CD4-positive, alpha-beta T cell (primary cell): ENCODE results near the gene LIN7B. TPM values are rescaled to one million over a fixed set of nuclear protein-coding genes. Genes with fewer than 3 reads are reported as not detected.

Experiments used
- ATAC-seq: fragments of 200-7000 bp; cut with Tn5 transposase; one replicate; pipeline ENCODE4 v1.10.0; 2022; ENCODE audit warnings: mild to moderate bottlenecking; ENCODE audit not compliant: poor library complexity
- CTCF ChIA-PET: fragments of 350-600 bp; sonication (Branson Sonifier 250); formaldehyde crosslinking; loops from one replicate; lab custom pipeline; 2021; ENCODE audit warnings: antibody characterized with exemption, inconsistent platforms; lab: Charles Lee
- POLR2A ChIA-PET: fragments of 350-600 bp; sonication (Branson Sonifier 250); formaldehyde crosslinking; loops from one replicate; lab custom pipeline; 2021; ENCODE audit warnings: antibody characterized with exemption, inconsistent platforms; lab: Charles Lee
- DNase-seq, 14 experiments: peaks; one replicate each; pipeline ENCODE4 v3.0.0-alpha.2; 2013 to 2020; ENCODE audit warnings: mixed read lengths in 2 of 14
- H3K27ac ChIP-seq, 2 donors: one replicate each; pipeline versions ENCODE4 v1.5.1 to v1.7.0; 2013; ENCODE audit warnings: low read length in 2 of 2, low read depth in 1 of 2, mild to moderate bottlenecking in 1 of 2
- H3K27me3 ChIP-seq, 2 experiments: 1 replicate in 1 of 2; 2 replicates in 1 of 2; pipeline versions ENCODE4 v1.6.1 to v1.7.0; 2013; ENCODE audit warnings: low read length in 2 of 2, control low read depth in 1 of 2, mild to moderate bottlenecking in 1 of 2, moderate library complexity in 1 of 2; ENCODE audit not compliant: insufficient read depth in 2 of 2, control insufficient read depth in 1 of 2
- H3K36me3 ChIP-seq: one replicate; pipeline ENCODE4 v1.6.1; 2013; ENCODE audit warnings: low read length, control low read depth; ENCODE audit not compliant: insufficient read depth
- H3K4me1 ChIP-seq: one replicate; pipeline ENCODE4 v1.6.1; 2013; ENCODE audit warnings: low read length, control low read depth; ENCODE audit not compliant: insufficient read depth
- H3K4me3 ChIP-seq: one replicate; pipeline ENCODE4 v1.5.1; 2013; ENCODE audit warnings: mild to moderate bottlenecking, low read length, moderate library complexity
- H3K9me3 ChIP-seq, 2 experiments: 1 replicate in 1 of 2; 2 replicates in 1 of 2; pipeline versions ENCODE4 v1.6.1 to v1.7.0; 2013; ENCODE audit warnings: low read length in 2 of 2, mild to moderate bottlenecking in 2 of 2, control low read depth in 1 of 2, moderate library complexity in 1 of 2; ENCODE audit not compliant: control insufficient read depth in 1 of 2, insufficient read depth in 1 of 2
- H3K27ac Mint-ChIP-seq: one replicate; pipeline ENCODE4 v1.8.0; 2020; ENCODE audit warnings: mixed read lengths
- H3K27me3 Mint-ChIP-seq: one replicate; pipeline ENCODE4 v1.8.0; 2021; ENCODE audit warnings: mixed read lengths
- H3K36me3 Mint-ChIP-seq: one replicate; pipeline ENCODE4 v1.8.0; 2021; ENCODE audit warnings: low read depth, mixed read lengths
- H3K4me1 Mint-ChIP-seq: one replicate; pipeline ENCODE4 v1.8.0; 2021; ENCODE audit warnings: low read depth, mixed read lengths
- H3K4me3 Mint-ChIP-seq: one replicate; pipeline ENCODE4 v1.8.0; 2020; ENCODE audit warnings: mild to moderate bottlenecking, mixed read lengths
- H3K9me3 Mint-ChIP-seq: one replicate; pipeline ENCODE4 v1.8.0; 2020; ENCODE audit warnings: mixed read lengths
- intact Hi-C, 2 experiments: fragments of 100-400 bp; cut with DNase I in 1 of 2; cut with micrococcal nuclease in 1 of 2; formaldehyde crosslinking; loops; one replicate each; pipeline versions ENCODE4 v1.15.1 to v1.9.0; 2023 to 2025; cut with DNase I, micrococcal nuclease
- total RNA-seq, 174 experiments: library from RNA in 2 of 174; stranded (reverse) in 2 of 174; gene quantifications; one replicate each; pipeline ENCODE4 v1.2.3 and lab custom pipeline; 2021 to 2026
- TF ChIP-seq, protein P1 (sequence below): fragments of 200-600 bp; IDR thresholded peaks from one replicate; pipeline ENCODE4 v1.8.0; 2022; ENCODE audit warnings: antibody characterized with exemption, mild to moderate bottlenecking

Gene LIN7B
- total RNA-seq, 2 experiments from 2014 or later = 6.4 to 6.6 TPM

DNA sequence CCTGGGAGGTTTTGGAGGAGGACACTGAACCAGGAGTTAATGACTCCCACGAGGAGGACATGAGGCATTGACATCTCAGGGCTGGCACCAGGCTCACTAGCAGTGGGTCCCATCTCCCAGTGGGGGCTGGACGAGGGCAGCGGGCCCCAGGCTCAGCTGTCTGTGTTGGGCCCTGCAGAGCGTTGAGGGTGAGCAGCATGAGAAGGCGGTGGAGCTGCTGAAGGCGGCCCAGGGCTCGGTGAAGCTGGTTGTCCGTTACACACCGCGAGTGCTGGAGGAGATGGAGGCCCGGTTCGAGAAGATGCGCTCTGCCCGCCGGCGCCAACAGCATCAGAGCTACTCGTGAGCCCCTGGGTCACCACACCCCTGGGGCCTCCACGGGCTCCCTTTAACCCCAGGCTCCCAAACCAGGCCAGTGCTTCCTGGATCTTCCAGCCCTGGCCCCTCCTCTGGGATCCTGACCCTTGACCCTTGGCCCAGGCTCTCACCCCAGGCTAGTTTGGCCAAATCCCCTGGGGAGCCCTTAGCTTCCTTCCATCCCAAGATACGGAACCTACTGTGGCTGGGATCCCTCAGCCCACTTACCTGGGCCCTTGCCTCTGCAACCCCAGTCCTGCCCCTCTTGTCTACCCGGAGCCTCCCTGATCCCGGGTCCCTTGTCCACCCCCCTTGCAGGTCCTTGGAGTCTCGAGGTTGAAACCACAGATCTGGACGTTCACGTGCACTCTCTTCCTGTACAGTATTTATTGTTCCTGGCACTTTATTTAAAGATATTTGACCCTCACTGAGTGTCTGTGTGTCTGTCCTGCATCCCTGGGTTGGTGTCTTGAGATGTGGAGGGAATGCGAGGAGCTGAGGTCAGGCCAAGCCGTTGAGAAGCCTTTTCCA, 3.8 kb downstream of the LIN7B start:
- CTCF ChIA-PET = interaction anchor here (1.2 to 2.3 kb wide), 4 partner anchors 10 to 28 kb away, joined by 3 to 9 read pairs (median 7); no protein-coding TSS in a partner anchor
- Mint-ChIP-seq H3K27ac (peak overlapping the region; percentile 82), H3K4me3 (peak overlapping the region; percentile 92), H3K27me3 (no peaks in the 10 kb centered on the region), H3K36me3 (peaks cover 4% of the 10 kb centered on the region), H3K9me3 (no peaks in the 10 kb centered on the region), H3K4me1 (peaks cover 48% of the 10 kb centered on the region)
- no peak for ATAC-seq
- Histone ChIP-seq H3K27me3 (no peaks in the 10 kb centered on the region), H3K36me3 (no peaks in the 10 kb centered on the region), H3K4me3 (peak overlapping the region; percentile 69), H3K27ac (peak overlapping the region; percentile 89 to 92), H3K4me1 (peaks cover 52% of the 10 kb centered on the region), H3K9me3 (no peaks in the 10 kb centered on the region)
- intact Hi-C loops = loop anchor here in 1 of 2 experiments (5.0 to 10.0 kb wide), 2 partner anchors 481 to 643 kb away; partner anchors contain the start of gene DBP
- TF ChIP-seq, protein P1, sequence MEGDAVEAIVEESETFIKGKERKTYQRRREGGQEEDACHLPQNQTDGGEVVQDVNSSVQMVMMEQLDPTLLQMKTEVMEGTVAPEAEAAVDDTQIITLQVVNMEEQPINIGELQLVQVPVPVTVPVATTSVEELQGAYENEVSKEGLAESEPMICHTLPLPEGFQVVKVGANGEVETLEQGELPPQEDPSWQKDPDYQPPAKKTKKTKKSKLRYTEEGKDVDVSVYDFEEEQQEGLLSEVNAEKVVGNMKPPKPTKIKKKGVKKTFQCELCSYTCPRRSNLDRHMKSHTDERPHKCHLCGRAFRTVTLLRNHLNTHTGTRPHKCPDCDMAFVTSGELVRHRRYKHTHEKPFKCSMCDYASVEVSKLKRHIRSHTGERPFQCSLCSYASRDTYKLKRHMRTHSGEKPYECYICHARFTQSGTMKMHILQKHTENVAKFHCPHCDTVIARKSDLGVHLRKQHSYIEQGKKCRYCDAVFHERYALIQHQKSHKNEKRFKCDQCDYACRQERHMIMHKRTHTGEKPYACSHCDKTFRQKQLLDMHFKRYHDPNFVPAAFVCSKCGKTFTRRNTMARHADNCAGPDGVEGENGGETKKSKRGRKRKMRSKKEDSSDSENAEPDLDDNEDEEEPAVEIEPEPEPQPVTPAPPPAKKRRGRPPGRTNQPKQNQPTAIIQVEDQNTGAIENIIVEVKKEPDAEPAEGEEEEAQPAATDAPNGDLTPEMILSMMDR = no peak
- POLR2A ChIA-PET = interaction anchor here (0.8 to 1.4 kb wide), 2 partner anchors 11 to 124 kb away, joined by 3 to 5 read pairs; partner anchors contain the start of genes GYS1 and RUVBL2
- peak in 1 of 14 experiments; percentile 50 for DNase-seq

DNA sequence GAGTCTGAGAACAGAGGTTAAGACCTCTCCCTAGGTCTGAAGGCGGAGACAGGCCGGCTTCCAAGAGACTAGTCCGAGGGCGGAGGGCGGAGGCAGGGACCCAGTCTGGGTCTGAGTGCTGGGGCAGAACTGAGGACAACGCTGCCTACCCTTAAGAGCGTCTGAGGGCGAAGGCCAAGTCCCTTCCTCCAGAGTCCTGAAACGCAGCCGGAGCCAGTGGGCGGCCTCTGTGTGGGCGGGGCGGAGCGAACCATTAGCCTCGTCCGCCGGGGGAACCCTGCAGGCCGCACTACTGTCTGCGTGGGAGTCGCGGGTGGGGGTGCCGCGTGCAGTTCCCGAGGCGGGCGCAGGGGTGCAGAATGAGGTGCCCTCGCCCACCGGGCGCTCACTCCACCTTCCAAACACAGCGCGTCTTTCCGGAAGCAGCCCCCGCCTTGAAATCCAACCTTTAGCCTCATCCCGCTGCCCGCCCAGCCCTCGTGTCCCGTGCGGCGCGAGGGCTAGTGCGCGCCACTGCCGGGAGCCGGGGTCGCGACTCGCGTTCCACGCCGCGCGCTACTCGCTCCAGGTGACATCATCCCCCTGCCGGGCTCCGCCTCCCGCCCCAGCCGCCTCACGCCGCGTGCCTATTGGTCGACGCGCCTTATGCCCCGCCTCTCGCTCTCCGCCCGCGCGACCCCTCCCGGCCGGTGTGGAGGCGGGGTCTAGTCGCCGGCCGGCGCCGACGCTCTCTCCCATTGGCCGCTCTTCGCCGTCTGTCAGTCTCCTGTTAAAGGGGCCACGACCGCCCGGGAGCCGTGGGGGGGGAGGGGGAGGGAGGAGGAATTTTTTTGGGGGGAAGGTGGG, 4.6 kb downstream of the LIN7B start, which contains the start of gene C19orf73:
Gene C19orf73 (minus strand): TSS at position 579 of the 846 bp plus-strand sequence. CDS start 121 bp downstream, at position 458.
- Histone ChIP-seq H3K4me1 (peaks cover 45% of the 10 kb centered on the region), H3K27ac (peak within 1 kb of the TSS; percentile 89 to 92), H3K9me3 (no peaks in the 10 kb centered on the region), H3K4me3 (peak within 1 kb of the TSS; percentile 69), H3K36me3 (no peaks in the 10 kb centered on the region), H3K27me3 (no peaks in the 10 kb centered on the region)
- peaks cover 41% of the 10 kb centered on the region for H3K4me1 Mint-ChIP-seq
- TF ChIP-seq, protein P1 = peak; percentile 46
- ChIA-PET POLR2A (interaction anchor here (1.2 kb wide), 1 partner anchor 28 kb away, joined by 5 read pairs; no protein-coding TSS in a partner anchor), CTCF (interaction anchor here (1.5 to 3.1 kb wide), 4 partner anchors 9 to 21 kb away, joined by 3 to 9 read pairs (median 8); no protein-coding TSS in a partner anchor)
- intact Hi-C loops = loop anchor here in 1 of 2 experiments (1.0 to 10.0 kb wide), 3 partner anchors 10 to 644 kb away; partner anchors contain the start of gene DBP
- H3K4me3 Mint-ChIP-seq = peak within 1 kb of the TSS; percentile 92
- peaks cover 2% of the 10 kb centered on the region for H3K36me3 Mint-ChIP-seq
- DNase-seq = peak; percentile 91 to 99 (median 95)
- no peaks in the 10 kb centered on the region for H3K27me3 Mint-ChIP-seq
- H3K9me3 Mint-ChIP-seq = no peaks in the 10 kb centered on the region
- ATAC-seq = peak; percentile 78
- peak within 1 kb of the TSS; percentile 82 for H3K27ac Mint-ChIP-seq
